Stimulated activated CD8-positive, alpha-beta memory T cell treated with anti-CD3 and anti-CD28 coated beads, Interleukin-7, amount 100 ng/mL, for 24 hours (primary cell): ENCODE data around the gene GRIN2A.

ENCODE experiments used
- DNase-seq: peaks from one replicate; pipeline ENCODE4 v3.0.0-alpha.2; 2020; ENCODE audit warnings: low read depth

GRIN2A gene

DNA sequence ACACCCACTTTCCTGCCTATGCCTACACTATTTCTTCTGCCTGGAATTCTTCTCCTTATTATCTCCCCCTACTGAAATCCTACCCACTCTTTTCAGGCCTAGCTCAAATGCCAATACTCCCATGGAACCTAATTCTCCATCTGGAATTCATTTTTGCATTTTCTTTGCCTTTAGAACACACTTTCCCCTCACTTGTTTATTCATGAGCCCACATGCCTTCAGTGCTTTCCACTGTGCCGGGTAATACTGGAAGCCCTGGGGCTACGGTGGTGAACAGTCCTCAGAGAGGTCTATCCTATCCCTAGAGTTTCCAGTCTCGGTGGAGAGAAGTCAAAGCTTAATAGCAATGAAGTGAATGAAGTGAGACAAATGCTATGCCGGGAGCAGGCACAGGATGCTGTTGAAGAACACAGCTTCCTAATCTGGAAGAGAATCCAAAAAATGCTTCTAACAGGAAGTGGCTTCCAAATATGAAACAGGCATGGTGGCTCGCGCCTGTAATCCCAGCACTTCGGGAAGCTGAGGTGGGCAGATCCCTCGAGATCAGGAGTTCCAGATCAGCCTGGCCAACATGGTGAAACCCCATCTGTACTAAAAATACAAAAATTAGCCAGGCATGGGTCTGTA lies 322.4 kb downstream of the GRIN2A start:
- no peak for DNase-seq

DNA sequence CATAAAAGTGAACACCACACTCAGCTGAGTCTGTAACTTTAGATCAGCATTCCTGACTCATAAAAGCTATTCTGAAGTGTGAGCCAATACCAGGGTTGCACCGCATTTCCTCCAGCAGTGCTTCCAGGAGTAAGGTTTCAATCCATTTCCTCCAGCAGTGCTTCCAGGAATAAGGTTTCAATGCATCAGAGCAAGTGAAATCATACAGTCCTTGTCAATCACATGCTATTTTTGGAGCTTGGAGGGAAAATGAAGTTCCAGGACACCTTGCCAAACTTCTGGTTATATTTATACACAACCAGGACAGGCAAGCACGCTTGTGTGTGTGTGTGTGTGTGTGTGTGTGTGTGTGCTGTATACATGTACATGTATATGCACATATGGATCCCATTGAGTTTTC lies 327.6 kb downstream of the GRIN2A start:
- no peak for DNase-seq

DNA sequence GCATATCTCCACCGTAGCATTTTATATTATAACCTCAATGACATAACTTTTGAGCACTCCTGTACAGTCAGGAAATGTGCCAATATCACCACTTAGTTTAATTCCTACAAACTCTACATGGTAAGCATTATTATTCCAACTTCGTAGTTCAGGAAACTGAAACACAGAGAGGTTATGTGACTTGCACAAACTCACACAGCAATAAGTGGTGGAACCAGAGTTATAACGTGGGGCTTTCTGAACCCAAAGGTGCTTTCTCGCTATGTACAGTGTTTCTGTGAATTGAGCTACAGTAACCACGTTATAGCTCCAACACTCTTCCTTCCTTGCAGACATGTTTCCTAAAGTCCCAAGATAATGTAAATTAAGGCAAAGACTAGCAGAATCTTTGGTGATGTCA lies 330.2 kb downstream of the GRIN2A start:
- no peak for DNase-seq

DNA sequence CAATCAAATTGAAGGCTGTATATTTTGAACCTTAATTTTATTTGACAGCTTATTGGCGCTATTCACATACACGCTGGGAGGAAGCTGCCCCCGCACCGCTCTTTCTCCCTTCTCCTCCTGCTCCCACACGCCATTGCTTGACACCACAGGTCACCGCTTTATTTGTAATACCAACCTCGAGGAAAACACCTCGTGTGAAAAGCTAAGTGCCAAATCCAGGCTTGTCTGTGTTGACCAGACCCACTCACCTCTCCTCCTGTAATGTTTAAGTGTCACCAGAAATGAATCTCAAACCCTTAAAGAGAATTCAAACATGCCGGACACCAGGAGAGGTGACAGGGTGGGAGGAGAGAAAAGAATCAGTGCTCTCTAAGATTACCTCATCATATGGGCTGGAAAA lies 331.4 kb downstream of the GRIN2A start:
- DNase-seq: no peak

DNA sequence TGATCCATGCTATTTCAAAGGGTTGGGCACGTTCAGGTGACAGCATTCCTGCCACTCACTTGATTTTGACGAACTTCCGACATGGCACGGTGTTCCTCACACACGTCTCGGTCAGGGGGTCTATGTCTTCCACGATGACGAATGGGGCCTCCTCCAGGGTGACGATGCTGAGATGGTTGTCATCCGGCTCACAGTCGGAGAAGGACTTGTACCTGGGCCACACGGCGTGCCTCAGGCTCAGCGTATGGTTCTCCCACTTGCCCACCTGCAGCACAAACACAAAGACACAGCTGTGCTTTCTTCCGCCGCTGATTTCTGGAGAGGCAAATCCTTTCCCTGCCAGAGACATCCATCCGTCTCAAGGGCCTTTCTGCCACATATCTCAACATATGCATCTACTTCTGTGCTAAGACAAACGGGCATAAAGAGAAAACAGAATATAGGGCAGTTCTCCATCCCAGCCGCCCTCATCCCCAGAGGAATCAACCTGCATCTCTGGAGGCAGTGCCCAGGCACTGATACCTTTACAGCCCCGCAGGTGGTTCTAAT lies 332.5 kb downstream of the GRIN2A start:
- no peak for DNase-seq

DNA sequence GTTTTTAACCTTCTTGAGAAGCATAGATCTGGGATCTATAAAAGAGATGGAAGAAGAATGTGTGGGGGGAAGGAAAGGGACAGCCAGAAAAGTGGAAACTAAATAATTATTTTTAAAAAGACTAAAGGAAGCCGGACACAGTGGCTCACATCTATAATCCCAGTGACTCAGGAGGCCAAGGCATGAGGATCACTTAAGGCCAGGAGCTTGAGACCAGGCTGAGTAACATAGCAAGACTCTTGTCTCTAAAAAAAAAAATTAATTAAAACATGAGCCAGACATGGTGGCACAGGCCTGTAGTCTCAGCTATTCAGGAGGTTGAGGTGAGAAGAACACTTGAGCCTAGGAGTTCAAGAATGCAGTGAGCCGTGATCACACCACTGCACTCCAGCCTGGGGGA lies 335.1 kb downstream of the GRIN2A start:
- DNase-seq: no peak

DNA sequence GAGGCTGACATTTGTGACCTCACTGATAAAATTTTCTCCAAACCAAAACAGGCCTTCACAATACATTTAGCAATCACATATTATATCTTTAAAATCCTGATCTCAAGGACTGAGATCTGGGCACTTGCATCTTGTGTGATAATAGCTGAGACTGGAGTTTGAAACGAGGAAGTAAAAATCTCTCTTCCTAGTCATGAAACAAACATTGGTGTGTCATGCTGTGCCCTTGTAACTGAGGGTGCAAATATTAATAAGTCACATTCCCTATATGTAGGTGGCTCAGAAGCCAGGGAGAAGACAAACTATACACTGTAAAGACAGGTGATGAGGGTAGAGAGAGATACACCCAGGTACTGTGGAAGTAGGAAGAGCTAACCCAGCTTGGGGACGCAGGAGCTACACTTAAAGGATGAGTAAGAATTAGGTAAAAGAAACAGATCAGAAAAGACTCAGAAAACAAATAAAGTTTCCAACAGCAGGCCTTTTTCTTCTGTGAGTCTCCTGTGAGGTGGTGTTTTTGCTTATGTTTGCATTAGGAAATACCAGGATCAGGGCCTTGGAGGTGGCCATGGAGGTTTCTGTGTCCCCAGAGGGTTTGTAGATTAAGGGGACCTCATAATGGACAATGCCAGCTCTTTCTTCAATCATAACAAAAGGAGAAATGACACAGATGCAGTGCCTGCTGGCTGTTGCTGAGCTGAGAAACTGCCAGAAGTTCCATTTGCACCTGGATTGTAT lies 335.7 kb downstream of the GRIN2A start:
- no peak for DNase-seq

DNA sequence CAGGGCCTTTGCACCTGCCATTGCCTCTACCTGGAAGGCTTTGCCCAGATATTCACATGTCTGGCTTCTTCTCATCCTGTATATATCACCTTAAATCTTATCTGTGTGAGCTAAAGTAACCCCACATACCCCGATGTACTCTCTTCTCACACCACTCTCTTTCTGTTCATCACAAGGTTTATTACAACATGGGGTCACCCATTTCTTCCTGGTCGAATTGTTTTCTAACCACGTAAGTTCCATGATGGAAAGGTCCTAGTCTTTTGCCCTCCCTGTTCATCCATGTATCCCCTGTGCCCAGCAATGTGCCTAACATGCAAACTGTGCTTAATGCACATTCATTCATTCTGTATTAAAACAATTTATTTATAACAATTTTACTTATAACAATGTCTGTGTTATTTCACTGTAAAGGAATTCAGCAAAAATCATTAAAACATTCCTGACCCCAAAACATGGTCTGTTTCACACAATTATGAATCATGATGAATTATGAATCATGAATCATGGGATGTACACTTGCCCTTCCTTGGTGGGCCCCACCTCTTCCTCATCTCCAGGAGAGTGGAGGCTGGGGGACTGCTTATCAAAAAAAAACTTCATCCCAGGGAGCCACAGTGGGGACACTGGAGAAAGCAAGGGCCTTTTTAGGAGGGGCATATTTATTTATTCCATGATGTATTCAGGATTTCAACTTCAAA lies 336.4 kb downstream of the GRIN2A start:
- no peak for DNase-seq

DNA sequence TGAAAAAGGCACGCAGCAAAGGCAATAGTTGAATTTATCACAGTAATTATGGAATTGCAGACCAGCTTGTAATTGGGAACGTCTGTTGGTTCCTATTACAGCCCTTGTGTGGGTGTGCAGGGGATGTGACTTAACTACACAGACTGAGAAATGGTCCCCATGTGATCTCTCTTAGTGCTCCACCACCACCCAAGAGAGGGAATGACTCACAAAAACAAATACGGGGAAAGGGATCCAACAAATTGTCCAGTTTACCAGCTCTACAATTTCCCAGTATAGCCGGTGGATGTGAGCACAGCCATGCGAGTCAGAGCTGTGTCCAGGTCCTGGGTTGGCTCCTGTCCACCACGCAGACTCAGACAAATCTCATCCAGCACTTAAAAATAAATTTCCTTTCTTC lies 337.9 kb downstream of the GRIN2A start:
- no peak for DNase-seq

DNA sequence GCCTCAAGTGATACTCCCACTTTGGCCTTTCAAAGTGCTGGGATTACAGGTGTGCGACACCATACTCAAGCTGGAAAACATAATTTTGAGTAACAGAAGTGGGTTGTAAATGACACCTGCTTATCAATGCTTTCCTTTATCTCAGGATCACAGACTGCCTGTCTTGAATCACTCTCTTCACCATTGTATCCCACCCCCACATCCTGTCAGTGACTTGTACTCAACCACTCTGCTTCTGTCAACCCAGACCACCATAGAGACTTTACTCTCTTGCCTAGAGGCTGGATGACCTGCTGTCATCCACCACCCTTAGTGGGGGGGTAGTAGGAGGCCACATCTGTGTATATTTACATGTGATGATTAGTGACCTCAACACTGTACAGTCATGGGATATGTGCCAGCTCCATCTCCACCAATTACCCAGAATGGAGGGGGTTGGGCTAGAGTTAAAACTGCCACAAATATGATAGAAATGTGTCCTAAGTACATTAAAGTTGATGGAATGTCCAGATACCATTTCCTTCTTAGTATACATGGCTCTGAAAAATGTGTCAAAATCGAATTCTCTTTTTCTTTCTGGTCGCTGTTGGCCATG lies 338.7 kb downstream of the GRIN2A start:
- no peak for DNase-seq

DNA sequence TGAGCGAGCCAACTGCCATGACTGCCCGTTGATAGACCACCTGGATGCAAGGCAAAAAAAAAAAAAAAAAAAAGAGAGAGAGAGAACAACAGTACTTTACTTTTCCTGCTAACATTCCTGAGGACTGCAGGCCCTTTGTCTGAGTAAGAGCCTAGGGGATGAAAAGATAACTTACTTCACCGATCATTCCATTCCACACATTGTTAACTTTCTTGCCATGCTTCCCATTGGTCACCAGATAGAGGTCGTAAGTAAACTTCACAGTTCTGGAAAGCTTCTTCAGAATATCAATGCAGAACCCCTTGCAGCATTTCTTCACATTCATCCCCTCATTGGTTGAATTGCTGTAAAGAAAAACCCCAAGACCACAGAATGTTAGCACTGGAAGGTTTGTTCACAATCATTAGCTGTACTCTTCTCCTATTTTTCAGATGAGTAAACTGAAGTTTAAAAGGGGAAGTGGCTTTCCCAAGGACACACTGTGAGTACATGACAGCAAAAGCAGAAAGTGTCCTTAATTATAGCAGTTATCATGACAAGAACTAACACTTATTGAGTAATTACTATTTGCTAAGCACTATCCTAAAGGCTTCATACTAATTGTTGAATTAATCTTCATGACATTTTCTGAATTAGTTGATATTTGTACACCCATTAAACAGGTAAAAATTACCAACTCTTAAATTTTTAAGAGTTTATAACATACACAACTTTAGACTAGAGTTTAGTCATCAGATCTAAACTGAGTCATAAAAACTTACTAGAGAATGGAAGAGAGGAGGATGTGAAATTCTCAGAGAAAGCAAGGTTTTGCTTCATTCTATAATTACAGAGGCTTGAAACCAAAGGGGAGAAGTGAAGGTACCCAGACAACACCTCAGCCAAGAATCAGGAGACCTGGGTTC lies 341.2 kb downstream of the GRIN2A start:
- no peak for DNase-seq

DNA sequence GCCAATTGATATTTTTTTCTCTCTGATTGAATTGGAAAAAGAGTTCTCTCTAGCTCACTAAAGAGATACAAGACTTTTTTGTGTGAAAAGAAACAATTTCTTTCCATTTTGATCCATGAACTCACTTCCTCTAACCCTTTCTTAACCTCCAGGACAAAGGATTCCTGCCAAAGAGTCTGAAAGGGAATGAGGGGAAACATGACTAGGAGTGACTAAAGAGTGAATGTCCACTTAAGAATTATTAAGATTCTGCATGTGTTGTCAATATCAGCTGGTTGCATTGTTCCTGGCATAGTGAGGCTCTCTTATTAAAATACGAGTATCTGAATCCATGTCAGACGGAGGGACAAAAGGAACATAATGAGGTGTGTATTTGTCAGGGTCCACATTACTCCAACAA lies 344.7 kb downstream of the GRIN2A start:
- no peak for DNase-seq

DNA sequence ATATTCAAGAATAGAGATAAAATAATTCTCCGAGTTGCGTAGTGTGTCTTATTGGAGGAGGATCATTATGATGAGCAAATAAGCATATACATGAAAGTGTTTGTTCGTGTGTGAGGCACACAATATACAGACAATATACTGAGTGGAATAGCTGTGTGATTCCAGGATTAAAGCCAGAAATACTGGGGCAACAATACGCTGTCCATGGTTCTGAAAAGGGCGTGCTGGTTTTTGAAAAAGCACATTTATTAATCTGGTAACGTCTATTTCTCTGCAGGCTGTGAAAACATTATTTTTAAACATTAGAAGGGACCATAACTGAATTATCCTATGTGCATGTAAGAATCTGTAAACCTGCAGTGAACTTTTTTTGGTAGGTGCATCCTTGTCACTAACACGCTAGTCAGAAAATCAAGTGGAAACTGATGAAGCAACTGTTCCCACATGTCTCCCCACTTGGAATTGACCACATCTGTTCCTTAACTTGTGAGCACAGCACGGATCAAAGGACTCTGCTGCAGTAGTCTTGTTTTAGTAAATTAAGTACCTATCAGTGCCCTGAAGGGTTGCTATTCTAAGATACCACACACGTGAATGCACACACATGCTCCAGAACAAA lies 346.0 kb downstream of the GRIN2A start:
- no peak for DNase-seq

DNA sequence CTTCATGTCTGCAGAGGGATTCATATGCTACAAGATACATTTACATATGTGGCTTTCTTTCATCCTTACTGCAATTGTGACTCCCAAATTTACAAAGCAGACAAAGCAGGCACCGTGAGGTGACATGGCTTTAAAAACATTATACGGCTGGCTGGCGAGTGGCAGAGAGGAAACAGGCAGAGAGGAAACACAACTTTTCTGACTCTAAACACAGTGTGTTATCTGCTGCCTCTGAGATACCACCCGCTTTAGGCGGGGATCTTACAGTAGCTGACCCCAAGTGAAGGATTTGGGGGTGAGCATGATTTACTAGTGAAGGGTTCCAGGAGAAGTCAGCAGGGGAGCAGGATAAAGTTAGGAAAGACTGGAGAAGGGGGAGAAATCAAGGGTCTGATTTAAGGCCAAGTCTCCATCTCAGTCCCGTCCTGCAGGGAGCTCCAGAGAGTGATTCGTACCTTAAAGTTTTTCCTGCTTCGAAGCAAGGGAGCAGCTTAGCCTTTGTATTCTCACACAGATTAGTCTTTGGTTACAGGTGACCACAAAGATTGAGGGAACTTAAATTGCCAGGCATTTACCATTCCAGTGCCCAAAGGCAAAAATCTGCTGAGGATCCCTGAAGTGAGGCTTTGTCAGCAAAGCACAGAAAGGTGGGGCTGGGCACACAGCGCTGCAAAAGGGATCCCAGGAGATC lies 355.0 kb downstream of the GRIN2A start:
- DNase-seq: no peak

DNA sequence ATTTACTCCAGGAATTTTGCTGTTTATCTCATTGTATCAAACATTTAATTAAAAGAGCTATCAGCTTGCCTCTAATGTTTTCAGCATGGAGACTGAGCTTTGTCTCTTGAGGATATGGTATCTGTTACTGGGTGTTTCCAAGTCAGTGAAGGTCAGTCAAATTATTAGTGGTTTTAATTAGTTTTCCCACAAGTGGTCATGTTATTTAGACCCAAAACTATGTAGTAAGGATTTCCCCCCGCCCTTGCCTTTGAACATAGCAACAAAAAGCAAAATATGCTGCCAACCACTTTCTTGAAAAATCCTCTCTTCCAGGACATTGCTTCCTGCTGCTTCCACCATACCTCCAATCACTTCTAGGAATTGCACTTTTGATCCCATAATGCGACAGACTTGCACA lies 355.6 kb downstream of the GRIN2A start:
- DNase-seq: no peak

DNA sequence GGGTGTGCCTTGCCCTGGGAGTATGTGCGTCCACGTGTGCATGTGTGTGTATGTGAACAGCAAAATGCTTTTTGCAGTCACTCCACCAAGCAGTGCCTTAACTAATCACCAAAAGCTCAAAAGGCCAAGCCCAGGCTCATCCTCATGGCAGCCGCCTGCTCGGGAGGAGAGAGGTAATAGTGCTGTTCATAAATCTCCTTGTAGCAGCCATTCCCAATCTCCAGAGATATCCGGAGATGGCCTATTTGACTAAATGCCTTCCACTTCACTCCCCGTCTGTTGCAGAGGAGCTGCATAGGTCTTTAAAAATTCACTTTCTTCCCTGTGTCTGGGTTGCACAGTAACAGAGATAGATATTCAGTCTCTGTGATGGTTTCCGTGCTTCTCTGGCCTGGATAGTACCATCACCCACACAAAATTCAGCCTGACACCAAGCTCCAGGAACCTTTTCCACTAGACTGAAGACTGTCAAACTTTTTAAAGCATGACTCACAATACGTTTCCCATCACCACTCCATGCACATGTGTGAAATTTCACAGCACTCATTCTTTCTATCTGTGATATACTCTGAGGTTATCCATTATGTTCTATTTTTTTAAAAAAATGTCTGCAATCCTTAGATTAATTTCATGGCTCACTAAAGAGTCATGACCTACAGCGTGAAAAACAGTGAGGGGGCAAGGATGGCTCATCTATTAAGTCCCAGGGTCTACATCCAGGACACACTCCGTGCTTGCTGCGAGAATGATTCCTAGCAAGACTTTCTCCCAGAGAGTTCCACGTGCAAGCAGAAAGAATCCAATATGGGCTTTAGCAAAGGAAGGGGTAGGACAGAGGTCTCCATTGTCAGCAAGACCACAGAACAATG lies 357.8 kb downstream of the GRIN2A start:
- DNase-seq: no peak

DNA sequence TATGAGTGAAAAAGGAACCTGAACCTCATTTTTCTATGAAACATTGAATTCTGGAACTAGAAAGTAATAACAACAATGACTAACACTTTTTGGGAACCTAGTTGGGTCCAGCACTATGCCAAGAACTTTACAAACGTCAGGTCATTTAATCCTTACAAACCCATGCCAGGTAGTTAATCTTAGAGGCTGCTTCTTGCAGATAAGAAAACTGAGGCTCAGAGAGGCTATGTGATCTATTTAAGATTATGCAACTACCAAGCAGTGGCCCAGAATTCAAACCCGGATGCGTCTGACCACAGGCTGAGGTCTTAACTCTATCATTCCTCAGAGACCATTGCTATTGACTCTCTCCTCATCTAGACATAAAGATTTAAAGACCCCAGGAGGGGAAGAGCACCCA lies 358.7 kb downstream of the GRIN2A start:
- DNase-seq: no peak

DNA sequence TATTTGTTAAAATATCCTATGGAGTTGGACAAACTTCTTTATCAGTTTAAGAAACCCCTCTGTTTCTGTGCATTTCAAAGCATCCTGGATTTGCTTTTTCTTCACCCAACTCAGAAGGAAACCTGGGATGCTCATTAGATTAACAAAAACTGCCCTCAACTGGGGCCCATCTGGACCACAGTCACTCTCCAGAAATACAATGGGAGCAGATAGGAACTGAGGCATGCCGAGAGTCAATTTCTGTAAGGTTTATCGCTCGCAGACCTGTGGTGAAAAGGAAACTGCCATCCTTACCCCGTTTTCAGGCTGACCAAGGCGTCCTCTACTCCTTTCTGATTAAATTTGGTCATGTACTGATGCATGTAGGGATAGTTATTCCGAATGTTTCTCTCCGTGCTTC lies 360.3 kb downstream of the GRIN2A start:
- no peak for DNase-seq

DNA sequence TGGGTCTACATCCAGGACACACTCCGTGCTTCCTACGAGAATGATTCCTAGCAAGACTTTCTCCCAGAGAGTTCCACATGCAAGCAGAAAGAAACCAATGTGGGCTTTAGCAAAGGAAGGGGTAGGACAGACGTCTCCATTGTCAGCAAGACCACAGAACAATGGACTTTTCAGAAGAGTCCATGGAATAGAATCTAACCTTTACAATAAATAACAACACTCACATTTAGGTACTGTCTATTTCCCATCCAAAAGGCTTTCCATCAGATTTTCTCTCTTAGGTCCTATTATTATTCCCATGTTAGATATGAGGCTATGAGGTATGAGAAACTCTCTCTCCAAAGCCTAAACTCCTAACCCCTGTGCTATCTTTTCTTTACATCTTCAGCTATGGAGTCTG lies 360.9 kb downstream of the GRIN2A start:
- DNase-seq: no peak
